ENCODE results near the gene CD151. TPM values are rescaled to one million over a fixed set of nuclear protein-coding genes. Genes with fewer than 3 reads are reported as not detected.

The CD151 gene
- total and polyA plus RNA-seq, 4 donors, result 31.6 to 264 (median 124) TPM

- Histone ChIP-seq H3K9me3 (ENCODE audit: control insufficient read depth in 4 of 4, low read length in 3 of 4) (no peaks in the 10 kb centered on the region), H3K36me3 (ENCODE audit: control insufficient read depth in 4 of 4, insufficient read depth in 3 of 4, low read depth in 1 of 4, low read length in 3 of 4) (peaks cover 0 to 2% (median 0%) of the 10 kb centered on the region in 4 donors), H3K4me1 (ENCODE audit: control insufficient read depth in 4 of 4, insufficient read depth in 4 of 4, low read length in 3 of 4) (peaks cover 0 to 7% (median 3%) of the 10 kb centered on the region in 4 donors), H3K4me3 (ENCODE audit: low read depth in 1 of 3, low read length in 3 of 3) (no peak overlapping the region), H3K9ac (ENCODE audit: low read depth in 1 of 2, low read length in 2 of 2) (no peak overlapping the region), H3K27me3 (ENCODE audit: control insufficient read depth in 4 of 4, insufficient read depth in 4 of 4, low read length in 3 of 4) (no peaks in the 10 kb centered on the region), H3K27ac (ENCODE audit: low read depth in 1 of 2, low read length in 2 of 2) (no peak overlapping the region)
- WGBS, result 77% methylated on average over 31 of the region's 31 CpGs
- no peak for TF ChIP-seq JUND (IDR thresholded peaks at IDR 0.05)
- no peak for TF ChIP-seq FOXA1 (IDR thresholded peaks at IDR 0.05)
- TF ChIP-seq MAX (IDR thresholded peaks at IDR 0.05), result no peak
- TF ChIP-seq TAF1 (conservative IDR thresholded peaks at IDR 0.05), result no peak
- no peak for TF ChIP-seq REST (IDR thresholded peaks at IDR 0.05)
- no peak for TF ChIP-seq FOXA2 (IDR thresholded peaks at IDR 0.05)
- no peak for TF ChIP-seq NR2F2 (IDR thresholded peaks at IDR 0.05)
- TF ChIP-seq ATF3 (IDR thresholded peaks at IDR 0.05), result no peak
- TF ChIP-seq GABPA (IDR thresholded peaks at IDR 0.05 in 1 of 2, conservative IDR thresholded peaks at IDR 0.05 in 1 of 2), result no peak
- no peak for TF ChIP-seq HNF4G (IDR thresholded peaks at IDR 0.05)
- no peak for TF ChIP-seq HNF4A (conservative IDR thresholded peaks at IDR 0.05)
- TF ChIP-seq YY1 (IDR thresholded peaks at IDR 0.05), result no peak
- no peak for TF ChIP-seq RAD21 (IDR thresholded peaks at IDR 0.05)
- peak; percentile 84 for DNase-seq (ENCODE audit: low spot score)
These were observed 26.8 kb downstream of the CD151 start for GRCh38 chr11:859394-860131.

GRCh38 chr11:860234-861104 lies 27.7 kb downstream of the CD151 start:
- Histone ChIP-seq H3K4me3 (ENCODE audit: low read depth in 1 of 3, low read length in 3 of 3) (no peak overlapping the region), H3K27ac (ENCODE audit: low read depth in 1 of 2, low read length in 2 of 2) (no peak overlapping the region), H3K36me3 (ENCODE audit: control insufficient read depth in 4 of 4, insufficient read depth in 3 of 4, low read depth in 1 of 4, low read length in 3 of 4) (peaks cover 0 to 2% (median under 1%) of the 10 kb centered on the region in 4 donors), H3K9me3 (ENCODE audit: control insufficient read depth in 4 of 4, low read length in 3 of 4) (no peaks in the 10 kb centered on the region), H3K9ac (ENCODE audit: low read depth in 1 of 2, low read length in 2 of 2) (no peak overlapping the region), H3K27me3 (ENCODE audit: control insufficient read depth in 4 of 4, insufficient read depth in 4 of 4, low read length in 3 of 4) (no peaks in the 10 kb centered on the region), H3K4me1 (ENCODE audit: control insufficient read depth in 4 of 4, insufficient read depth in 4 of 4, low read length in 3 of 4) (peaks cover 0 to 7% (median 3%) of the 10 kb centered on the region in 4 donors)
- DNase-seq (ENCODE audit: low spot score), result no peak
- WGBS, result 85% methylated on average over 21 of the region's 21 CpGs
- TF ChIP-seq EGR1 (IDR thresholded peaks at IDR 0.05; ENCODE audit: low read depth in 2 of 2) (no peak), HNF4G (IDR thresholded peaks at IDR 0.05) (no peak), YY1 (IDR thresholded peaks at IDR 0.05) (no peak), RAD21 (IDR thresholded peaks at IDR 0.05) (no peak), JUND (IDR thresholded peaks at IDR 0.05) (no peak), NR2F2 (IDR thresholded peaks at IDR 0.05) (no peak), FOXA2 (IDR thresholded peaks at IDR 0.05) (no peak), ZBTB33 (IDR thresholded peaks at IDR 0.05) (no peak), GABPA (IDR thresholded peaks at IDR 0.05 in 1 of 2, conservative IDR thresholded peaks at IDR 0.05 in 1 of 2) (no peak), REST (IDR thresholded peaks at IDR 0.05) (no peak), MAX (IDR thresholded peaks at IDR 0.05) (no peak), ATF3 (IDR thresholded peaks at IDR 0.05) (no peak), TAF1 (conservative IDR thresholded peaks at IDR 0.05) (no peak), RXRA (IDR thresholded peaks at IDR 0.05) (no peak)

All from liver (tissue), 9 donors.